ENCODE data around the gene ALKBH8.

Gene ALKBH8, protein sequence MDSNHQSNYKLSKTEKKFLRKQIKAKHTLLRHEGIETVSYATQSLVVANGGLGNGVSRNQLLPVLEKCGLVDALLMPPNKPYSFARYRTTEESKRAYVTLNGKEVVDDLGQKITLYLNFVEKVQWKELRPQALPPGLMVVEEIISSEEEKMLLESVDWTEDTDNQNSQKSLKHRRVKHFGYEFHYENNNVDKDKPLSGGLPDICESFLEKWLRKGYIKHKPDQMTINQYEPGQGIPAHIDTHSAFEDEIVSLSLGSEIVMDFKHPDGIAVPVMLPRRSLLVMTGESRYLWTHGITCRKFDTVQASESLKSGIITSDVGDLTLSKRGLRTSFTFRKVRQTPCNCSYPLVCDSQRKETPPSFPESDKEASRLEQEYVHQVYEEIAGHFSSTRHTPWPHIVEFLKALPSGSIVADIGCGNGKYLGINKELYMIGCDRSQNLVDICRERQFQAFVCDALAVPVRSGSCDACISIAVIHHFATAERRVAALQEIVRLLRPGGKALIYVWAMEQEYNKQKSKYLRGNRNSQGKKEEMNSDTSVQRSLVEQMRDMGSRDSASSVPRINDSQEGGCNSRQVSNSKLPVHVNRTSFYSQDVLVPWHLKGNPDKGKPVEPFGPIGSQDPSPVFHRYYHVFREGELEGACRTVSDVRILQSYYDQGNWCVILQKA

DNA sequence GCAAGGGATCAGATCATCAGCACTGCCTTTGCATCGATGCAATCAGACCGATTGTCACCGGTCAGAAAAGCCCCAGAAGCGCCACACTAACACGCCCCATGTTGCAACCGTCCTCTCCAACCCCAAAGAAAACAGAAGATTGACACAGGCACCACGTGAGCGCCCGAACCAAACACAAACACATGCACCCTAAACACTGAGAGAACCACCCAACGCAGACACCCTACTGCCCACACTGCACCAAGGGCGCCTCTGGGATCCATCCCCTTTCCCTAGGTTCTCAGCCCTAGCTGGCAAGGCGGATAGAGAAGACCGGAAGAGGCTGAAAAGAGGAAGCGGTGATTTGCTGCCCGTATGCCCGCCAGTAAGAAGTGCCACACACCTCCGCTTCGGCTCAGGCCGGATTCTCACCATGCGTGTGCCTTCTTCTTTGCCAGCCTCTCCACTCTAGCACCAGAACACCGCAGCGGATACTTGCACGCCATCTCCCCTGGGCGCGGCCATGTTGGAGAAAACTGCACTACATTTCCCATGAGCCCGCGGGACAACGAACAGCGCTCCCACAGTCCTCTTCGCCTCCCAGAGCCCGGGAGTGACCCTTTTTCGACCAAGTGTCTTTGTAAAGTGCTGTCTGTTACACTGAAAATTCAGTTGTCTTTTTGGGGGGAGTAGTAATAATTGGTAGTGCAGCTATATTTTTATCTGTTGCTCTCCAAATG lies at the start of gene ALKBH8:
Gene ALKBH8 (minus strand): TSS at position 517 of the 719 bp plus-strand sequence. CDS start 4,842 bp downstream, outside the sequence.
- DNase-seq (ENCODE audit: low read depth): peak; percentile 64
- TF ChIP-seq, protein P1, sequence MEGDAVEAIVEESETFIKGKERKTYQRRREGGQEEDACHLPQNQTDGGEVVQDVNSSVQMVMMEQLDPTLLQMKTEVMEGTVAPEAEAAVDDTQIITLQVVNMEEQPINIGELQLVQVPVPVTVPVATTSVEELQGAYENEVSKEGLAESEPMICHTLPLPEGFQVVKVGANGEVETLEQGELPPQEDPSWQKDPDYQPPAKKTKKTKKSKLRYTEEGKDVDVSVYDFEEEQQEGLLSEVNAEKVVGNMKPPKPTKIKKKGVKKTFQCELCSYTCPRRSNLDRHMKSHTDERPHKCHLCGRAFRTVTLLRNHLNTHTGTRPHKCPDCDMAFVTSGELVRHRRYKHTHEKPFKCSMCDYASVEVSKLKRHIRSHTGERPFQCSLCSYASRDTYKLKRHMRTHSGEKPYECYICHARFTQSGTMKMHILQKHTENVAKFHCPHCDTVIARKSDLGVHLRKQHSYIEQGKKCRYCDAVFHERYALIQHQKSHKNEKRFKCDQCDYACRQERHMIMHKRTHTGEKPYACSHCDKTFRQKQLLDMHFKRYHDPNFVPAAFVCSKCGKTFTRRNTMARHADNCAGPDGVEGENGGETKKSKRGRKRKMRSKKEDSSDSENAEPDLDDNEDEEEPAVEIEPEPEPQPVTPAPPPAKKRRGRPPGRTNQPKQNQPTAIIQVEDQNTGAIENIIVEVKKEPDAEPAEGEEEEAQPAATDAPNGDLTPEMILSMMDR (IDR thresholded peaks at IDR 0.05; ENCODE audit: low read length, missing control alignments): no peak
- H3K4me3 ChIP-seq (replicated peaks; ENCODE audit: low read depth, low read length): peak within 1 kb of the TSS; percentile 95

DNA sequence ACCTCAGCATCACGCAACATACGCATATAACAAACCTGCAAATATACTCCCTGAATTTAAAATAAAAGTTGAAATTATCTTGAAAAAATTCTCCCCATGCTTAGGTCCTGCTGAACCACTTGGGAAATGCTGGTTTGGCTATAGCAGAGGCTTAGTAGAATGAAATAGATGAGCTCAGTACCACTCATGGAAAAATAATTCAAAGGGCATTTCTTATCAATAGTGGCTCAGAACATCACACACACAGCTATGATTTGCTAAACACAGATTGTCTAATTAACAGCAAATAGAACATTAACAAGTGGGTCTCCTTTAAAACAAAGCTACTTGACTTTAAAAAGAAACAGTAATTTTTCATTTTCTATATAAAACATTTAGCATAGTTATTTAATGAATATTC lies 46.9 kb upstream of the ALKBH8 start:
- TF ChIP-seq, protein P1 (IDR thresholded peaks at IDR 0.05; ENCODE audit: low read length, missing control alignments): no peak
- H3K4me3 ChIP-seq (replicated peaks; ENCODE audit: low read depth, low read length): no peak overlapping the region
- DNase-seq (ENCODE audit: low read depth): no peak

DNA sequence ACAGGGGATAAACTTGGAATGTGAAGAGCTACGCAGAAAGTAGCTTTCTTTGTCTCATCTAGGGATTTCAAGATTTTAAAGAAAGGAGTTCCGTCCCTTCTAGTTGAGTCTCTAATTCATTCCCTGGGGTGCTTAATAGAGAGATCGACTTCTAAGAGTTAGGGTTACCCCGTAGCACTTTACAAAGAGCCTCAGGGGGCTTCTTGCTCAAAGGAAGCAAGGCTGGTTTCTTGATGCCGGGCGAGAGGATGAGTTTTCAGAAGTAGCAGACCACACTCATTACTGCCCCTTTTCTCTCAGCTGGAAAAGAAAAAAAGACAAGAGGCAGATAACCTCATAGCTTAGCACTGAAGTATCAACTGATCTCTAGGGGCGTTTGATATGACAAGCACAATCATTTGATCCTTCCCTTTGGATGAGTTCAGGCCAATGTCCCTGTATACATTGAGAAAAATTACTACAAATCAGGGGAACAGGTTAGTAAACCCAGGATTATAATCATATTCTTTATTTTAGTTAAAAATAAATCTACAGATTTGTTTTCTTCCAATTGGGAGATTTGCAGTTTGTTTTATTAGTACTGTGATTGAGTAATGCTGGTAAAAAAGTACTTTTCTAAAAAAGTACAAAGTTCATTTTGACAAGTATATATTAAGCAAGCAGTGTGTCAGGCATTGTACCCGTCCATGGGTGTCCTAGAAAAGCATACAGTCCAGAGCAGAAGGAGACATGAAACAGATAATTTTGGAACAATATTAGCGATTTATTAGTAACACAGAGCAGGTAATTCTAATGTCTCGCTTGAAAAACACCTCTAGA lies 44.1 kb upstream of the ALKBH8 start:
- TF ChIP-seq, protein P1 (IDR thresholded peaks at IDR 0.05; ENCODE audit: low read length, missing control alignments): no peak
- no peak overlapping the region for H3K4me3 ChIP-seq (replicated peaks; ENCODE audit: low read depth, low read length)
- no peak for DNase-seq (ENCODE audit: low read depth)

DNA sequence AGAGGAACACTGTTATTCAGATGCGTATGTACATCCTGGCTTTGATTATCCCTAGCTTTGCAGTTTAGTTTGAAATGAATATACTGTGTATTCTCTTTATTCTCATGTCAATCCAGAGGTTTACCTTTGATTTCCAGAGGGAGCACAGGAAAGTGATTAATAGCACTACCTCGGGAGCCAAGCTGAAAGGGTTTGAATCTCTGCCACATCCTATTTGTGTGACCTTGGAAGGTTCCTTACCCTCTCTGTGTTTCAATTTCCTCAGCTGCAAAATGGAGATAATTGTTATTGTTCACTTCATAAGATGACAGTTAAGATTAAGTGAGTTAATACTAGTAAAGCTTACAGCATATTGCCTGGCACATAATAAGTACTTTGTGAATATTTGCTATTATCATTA lies 43.3 kb upstream of the ALKBH8 start:
- DNase-seq (ENCODE audit: low read depth): no peak
- H3K4me3 ChIP-seq (replicated peaks; ENCODE audit: low read depth, low read length): no peak overlapping the region
- TF ChIP-seq, protein P1 (IDR thresholded peaks at IDR 0.05; ENCODE audit: low read length, missing control alignments): no peak

DNA sequence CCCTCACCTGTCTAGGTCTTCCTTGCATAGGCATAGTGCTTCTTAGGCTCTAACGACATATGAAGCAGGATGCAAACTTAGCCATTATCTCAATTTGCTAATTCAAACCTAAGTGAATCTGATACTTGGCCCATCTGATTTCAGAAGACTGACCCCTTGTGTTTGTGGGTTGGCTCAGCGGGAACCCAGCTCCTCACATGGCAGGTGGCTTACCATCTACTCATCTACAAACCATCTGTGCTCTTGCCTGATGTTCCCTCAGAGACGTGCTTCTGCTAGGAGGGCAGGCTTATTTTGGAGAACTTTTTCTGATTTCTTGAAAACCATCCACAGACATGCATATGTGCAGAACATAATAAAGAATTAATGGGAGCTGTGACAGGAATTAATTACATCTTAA lies 40.6 kb upstream of the ALKBH8 start:
- no peak for DNase-seq (ENCODE audit: low read depth)
- TF ChIP-seq, protein P1 (IDR thresholded peaks at IDR 0.05; ENCODE audit: low read length, missing control alignments): no peak
- H3K4me3 ChIP-seq (replicated peaks; ENCODE audit: low read depth, low read length): no peak overlapping the region

Measured in fibroblast of pulmonary artery (primary cell).